Urinary bladder (tissue), 4 donors: Measurements from ENCODE around the gene LNPEP. TPM values are rescaled to one million over a fixed set of nuclear protein-coding genes. Genes with fewer than 3 reads are reported as not detected.

Experiments
- DNase-seq: peaks from one replicate; pipeline ENCODE4 v3.0.0-alpha.2; 2015; ENCODE audit errors: extremely low spot score
- H3K27ac ChIP-seq: one replicate; pipeline ENCODE4 v1.5.1; 2013; ENCODE audit warnings: low read depth, mild to moderate bottlenecking, moderate library complexity
- H3K36me3 ChIP-seq: one replicate; pipeline ENCODE4 v1.6.1; 2013; ENCODE audit warnings: mild to moderate bottlenecking, moderate library complexity; ENCODE audit not compliant: insufficient read depth
- H3K4me1 ChIP-seq: one replicate; pipeline ENCODE4 v1.6.1; 2013; ENCODE audit warnings: mild to moderate bottlenecking, moderate library complexity; ENCODE audit not compliant: insufficient read depth
- H3K4me3 ChIP-seq: one replicate; pipeline ENCODE4 v1.5.1; 2013; ENCODE audit warnings: low read depth, low read length
- WGBS: extraction: QIAGEN DNeasy Blood & Tissue Kit; methylation state at CpG from one replicate; pipeline ENCODE4 v1.1.7; 2013; 5-methylcytosine and 5-hydroxymethylcytosine counted together
- polyA plus RNA-seq: library from polyadenylated mRNA; stranded (reverse); fragments of 200-250 nt; gene quantifications from one replicate; pipeline ENCODE4 v1.2.3, GENCODE V29; 2013
- total RNA-seq: library from RNA; depleted of rRNA; stranded (reverse); fragments of >200 nt; gene quantifications from one replicate; pipeline ENCODE4 v1.2.3, GENCODE V29; 2014
- donor health status: healthy with polysubstance abuse.
- donor health status: healthy.

LNPEP gene
- total RNA-seq = 99.2 TPM
- 10.1 TPM for polyA plus RNA-seq

DNA sequence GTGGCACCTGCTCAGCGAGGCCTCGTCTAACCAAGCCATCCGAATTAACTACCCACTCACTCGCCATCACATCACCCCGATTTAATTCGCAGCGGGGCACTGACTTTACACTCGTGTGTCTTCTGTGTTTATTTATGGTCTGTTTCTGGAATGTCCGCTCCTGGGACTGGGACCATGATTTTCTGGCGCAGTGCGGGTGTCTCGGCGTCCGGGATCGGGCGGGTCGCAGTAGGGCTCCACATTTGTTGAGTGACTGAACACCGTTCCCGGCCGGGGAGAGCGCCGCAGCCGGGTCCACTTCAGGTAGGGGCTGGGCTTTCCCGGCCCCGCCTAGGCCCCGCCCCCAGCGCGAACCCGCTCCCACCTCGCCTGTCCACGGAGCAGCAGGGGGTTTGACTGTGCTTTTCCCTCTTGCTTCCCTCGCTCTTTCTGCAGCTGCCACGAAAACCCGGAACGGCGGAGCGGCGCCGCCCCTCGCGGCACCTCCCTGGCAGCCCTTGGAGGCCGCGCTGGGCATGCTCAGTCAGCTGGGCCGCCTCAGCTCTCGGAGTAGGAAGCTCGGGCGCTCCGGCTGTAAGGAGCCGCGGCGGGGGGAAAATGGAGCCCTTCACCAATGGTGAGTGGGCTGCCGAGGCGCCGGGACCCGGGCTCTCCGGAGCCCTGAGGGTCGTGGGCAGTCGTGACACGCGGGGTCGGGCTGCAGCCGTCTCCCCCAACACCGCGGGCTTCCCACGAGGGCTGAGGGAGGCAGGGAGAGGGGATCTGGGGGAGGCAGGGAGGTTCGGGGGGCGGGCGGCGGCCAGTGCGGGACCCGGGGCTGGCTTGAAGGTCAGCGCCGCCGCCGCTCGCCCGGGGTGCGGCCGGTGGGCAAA, at the start of gene LNPEP:
Gene LNPEP, plus strand, starts transcription at position 522 of the 872 bp plus-strand sequence. Its CDS starts 76 bp downstream, at position 598.
- Histone ChIP-seq H3K4me1 (peaks cover 2% of the 10 kb centered on the region), H3K4me3 (peak within 1 kb of the TSS; percentile 95), H3K36me3 (no peaks in the 10 kb centered on the region), H3K27ac (peak within 1 kb of the TSS; percentile 99)
- under 1% methylated on average over 79 of the region's 79 CpGs for WGBS
- peak; percentile 89 for DNase-seq

DNA sequence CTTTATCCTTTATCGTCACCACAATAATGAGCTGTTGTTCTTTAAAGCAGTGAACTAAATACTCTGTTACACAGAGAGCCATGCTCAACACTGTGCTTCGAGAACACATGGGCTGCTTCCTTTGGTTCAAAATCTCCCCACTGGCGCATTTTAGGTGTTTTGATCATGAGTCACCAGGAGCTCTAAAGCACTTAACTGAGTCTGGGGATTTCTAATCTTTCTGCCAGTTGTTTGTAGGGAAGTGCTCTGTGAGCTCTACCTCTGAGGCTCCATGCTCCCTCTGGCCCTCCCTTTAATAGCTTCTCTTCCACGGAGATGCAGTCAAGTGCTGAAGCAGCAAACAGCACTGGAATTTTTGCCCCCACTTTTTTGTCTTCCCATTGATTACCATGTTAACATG, 42.5 kb upstream of the LNPEP start:
- Histone ChIP-seq H3K4me3 (no peak overlapping the region), H3K4me1 (no peaks in the 10 kb centered on the region), H3K36me3 (peaks cover 3% of the 10 kb centered on the region), H3K27ac (no peak overlapping the region)
- DNase-seq = no peak
- WGBS = 75% methylated on average over 4 of the region's 4 CpGs

DNA sequence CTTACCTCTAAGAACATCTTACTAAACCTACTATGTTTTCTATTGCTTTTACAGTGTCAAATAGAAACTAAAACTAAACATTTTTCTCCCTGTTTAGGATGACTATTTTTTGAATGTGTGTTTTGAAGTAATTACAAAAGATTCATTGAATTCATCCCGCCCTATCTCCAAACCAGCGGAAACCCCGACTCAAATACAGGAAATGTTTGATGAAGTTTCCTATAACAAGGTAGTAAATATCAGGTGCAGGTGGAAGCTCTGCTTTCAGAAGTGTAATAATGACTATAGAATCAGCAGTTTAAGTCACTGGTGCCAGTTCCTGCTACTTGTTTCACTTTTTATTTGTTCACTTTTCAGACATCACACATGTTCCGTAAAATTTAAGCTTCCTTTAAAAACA, 39.6 kb upstream of the LNPEP start:
- Histone ChIP-seq H3K36me3 (no peaks in the 10 kb centered on the region), H3K27ac (no peak overlapping the region), H3K4me1 (no peaks in the 10 kb centered on the region), H3K4me3 (no peak overlapping the region)
- no peak for DNase-seq
- 81% methylated on average over 4 of the region's 4 CpGs for WGBS

DNA sequence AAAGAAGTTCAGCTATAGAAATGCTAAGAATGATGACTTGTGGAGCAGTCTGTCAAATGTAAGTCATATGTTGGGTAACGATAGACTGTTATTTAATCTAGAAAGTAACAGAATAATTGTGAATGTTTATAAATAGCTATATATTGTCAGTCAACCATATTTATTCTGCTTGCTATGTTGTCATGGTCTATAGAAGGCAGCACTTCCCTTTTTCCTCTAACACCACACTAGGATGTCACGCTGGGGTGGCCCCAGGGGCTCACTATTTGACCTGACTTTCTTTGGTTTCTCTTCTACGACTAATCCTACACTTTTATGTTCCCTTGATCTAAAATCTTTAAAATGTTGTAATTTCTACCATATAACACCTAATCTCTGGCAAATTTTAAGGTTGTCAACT, 39.1 kb upstream of the LNPEP start:
- no peaks in the 10 kb centered on the region for H3K4me1 ChIP-seq
- no peak overlapping the region for H3K4me3 ChIP-seq
- no peaks in the 10 kb centered on the region for H3K36me3 ChIP-seq
- H3K27ac ChIP-seq = no peak overlapping the region
- WGBS = 74% methylated on average over 3 of the region's 3 CpGs
- DNase-seq = no peak

DNA sequence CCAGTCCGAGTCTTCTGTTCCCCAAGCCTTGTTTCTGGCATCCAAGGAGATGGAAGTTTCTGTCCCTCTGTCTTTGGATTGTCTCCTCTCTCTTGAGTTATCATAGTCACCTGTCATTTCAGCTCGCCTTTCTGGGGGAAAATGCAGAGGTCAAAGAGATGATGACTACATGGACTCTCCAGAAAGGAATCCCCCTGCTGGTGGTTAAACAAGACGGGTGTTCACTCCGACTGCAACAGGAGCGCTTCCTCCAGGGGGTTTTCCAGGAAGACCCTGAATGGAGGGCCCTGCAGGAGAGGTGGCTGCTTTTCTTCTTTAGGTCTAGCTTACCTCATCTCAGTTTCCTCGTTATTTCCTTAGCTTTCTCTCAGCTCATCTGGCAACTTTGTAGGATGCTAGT, 34.5 kb upstream of the LNPEP start:
- Histone ChIP-seq H3K36me3 (no peaks in the 10 kb centered on the region), H3K27ac (no peak overlapping the region), H3K4me3 (no peak overlapping the region), H3K4me1 (no peaks in the 10 kb centered on the region)
- DNase-seq = no peak
- WGBS = 86% methylated on average over 6 of the region's 6 CpGs

DNA sequence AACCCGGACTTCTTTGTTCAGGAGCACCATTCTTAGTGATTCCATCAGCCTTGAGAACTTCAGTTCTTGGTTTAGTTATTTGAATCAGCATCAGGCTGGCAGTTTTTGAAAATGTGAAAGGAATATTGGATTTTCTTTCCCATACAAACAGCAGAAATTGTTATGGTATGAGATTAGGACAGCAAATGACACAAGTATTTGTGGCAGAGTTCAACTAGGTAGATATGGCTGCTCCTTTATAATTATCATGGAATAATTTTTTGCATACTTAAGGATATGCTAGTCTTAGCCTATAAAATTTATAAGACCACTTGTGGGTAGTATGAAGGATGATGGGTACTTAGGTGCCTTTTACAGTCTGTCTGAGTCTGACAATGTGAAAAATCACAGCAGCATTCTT, 34.0 kb upstream of the LNPEP start:
- no peaks in the 10 kb centered on the region for H3K36me3 ChIP-seq
- H3K4me1 ChIP-seq = no peaks in the 10 kb centered on the region
- 94% methylated on average over 1 of the region's 1 CpG for WGBS
- H3K27ac ChIP-seq = no peak overlapping the region
- DNase-seq = no peak
- no peak overlapping the region for H3K4me3 ChIP-seq

DNA sequence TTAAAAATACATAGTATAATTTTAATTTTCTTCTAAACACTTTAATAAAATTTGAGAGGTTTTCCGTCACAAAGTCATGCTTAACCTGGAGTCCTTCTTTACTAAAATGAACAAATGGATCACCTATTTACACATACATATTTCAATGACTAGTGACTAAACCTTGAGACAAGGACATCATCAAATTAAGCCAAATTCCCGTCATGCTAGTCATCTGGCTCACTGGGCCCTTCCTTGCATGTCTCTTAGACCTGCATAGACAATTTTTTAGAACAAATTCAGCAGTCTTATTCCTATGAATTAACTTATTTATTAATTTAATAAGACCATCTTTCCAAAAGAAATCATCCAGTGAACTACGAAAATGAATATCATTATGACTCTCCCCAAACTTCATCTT, 33.0 kb upstream of the LNPEP start:
- 96% methylated on average over 3 of the region's 3 CpGs for WGBS
- H3K36me3 ChIP-seq = no peaks in the 10 kb centered on the region
- H3K4me1 ChIP-seq = no peaks in the 10 kb centered on the region
- no peak overlapping the region for H3K27ac ChIP-seq
- DNase-seq = no peak
- no peak overlapping the region for H3K4me3 ChIP-seq

DNA sequence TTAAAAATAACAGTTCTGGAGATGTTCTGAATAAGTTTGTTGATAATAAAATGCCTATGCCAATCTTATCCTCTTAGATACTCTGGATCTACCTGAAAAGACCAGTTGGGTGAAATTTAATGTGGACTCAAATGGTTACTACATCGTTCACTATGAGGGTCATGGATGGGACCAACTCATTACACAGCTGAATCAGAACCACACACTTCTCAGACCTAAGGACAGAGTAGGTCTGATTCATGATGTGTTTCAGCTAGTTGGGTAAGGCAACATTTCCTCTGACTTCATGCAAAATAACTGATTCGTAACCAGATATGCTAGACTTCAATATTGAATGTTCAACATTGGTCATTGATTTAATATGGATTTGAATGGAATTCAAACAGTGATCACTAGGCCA, 32.6 kb upstream of the LNPEP start:
- no peak for DNase-seq
- 98% methylated on average over 2 of the region's 2 CpGs for WGBS
- Histone ChIP-seq H3K27ac (no peak overlapping the region), H3K4me3 (no peak overlapping the region), H3K36me3 (no peaks in the 10 kb centered on the region), H3K4me1 (no peaks in the 10 kb centered on the region)

DNA sequence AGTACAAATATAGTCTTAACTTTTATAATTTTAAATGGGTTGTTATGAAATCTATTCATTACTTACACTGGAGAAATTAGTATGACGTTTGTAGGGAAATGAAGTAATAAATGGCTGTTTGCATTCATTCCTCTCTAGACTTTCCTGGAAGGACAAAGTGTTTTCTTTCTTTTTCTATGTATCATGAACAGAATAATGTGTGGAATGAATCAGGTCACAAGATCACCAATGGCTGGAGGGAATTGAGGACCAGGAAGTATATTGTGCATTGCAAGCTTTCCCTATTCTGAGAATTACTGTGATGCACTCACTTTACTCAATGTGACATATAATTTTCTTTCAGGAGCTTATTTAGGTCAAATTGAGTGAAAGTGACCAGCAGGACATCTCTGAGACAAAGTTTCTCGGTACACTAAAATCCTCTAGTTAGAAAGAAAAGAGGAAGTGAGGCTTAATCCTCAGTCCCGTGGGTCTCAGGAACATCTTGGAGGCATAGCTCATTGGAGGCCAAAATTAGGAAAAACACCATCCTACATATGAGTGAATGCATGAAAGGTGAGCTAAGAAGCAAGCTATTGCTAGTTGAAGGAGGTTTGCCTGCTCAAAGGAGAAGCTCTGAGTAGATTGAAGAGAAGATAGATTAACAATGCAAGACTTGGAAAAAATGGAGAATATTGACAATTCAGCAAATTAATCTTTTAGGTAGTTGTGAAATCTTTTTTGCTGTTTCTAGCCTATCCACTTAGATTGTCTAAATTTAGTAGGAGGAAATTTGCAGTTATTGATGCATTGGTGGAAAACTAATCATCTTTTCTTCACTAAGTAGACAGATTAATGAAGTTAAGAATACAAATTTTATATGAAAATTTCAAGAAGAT, 31.6 kb upstream of the LNPEP start:
- Histone ChIP-seq H3K27ac (no peak overlapping the region), H3K4me3 (no peak overlapping the region), H3K4me1 (no peaks in the 10 kb centered on the region), H3K36me3 (no peaks in the 10 kb centered on the region)
- DNase-seq = no peak
- 67% methylated on average over 3 of the region's 3 CpGs for WGBS

DNA sequence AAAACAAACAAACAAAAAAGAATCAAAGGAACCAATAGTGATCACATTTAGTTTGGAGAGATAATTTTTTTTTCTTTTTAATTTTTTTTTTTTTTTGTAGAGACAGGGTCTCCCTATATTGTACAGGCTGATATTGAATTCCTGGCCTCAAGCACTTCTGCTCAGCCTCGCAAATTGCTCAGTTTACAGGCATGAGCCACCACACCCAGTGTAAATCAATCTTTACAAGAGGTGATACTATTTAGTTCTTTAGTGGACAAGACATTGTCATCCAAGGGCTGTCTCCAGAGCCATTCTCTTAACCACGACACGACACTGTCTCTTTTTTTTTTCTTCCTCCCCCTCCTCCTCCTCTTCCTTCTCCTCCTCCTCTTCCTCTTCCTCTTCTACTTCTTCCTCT, 30.0 kb upstream of the LNPEP start:
- Histone ChIP-seq H3K27ac (no peak overlapping the region), H3K36me3 (no peaks in the 10 kb centered on the region)
- 93% methylated on average over 3 of the region's 3 CpGs for WGBS

DNA sequence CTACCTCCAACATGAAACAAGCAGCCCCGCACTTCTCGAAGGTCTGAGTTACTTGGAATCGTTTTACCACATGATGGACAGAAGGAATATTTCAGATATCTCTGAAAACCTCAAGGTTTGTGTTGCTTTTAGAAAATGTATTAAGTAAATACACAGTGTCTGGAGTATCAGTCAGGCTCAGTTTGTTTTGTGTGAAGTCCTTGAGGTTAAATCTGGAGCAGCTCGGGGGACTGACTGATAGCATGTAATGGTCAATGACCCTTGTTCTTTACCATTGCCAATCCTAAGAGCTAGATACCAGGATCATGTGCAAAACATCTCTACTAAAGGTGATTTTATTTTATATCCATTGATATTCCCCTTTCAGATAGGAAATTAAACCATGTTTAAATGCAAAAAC, 26.9 kb upstream of the LNPEP start:
- no peaks in the 10 kb centered on the region for H3K4me1 ChIP-seq
- H3K27ac ChIP-seq = no peak overlapping the region
- H3K36me3 ChIP-seq = no peaks in the 10 kb centered on the region
- no peak for DNase-seq
- H3K4me3 ChIP-seq = no peak overlapping the region
- WGBS = 88% methylated on average over 4 of the region's 4 CpGs

More for the DNA sequence above, 30.0 kb upstream of the LNPEP start:
- Histone ChIP-seq H3K4me3 (no peak overlapping the region), H3K4me1 (no peaks in the 10 kb centered on the region)
- DNase-seq = no peak

DNA sequence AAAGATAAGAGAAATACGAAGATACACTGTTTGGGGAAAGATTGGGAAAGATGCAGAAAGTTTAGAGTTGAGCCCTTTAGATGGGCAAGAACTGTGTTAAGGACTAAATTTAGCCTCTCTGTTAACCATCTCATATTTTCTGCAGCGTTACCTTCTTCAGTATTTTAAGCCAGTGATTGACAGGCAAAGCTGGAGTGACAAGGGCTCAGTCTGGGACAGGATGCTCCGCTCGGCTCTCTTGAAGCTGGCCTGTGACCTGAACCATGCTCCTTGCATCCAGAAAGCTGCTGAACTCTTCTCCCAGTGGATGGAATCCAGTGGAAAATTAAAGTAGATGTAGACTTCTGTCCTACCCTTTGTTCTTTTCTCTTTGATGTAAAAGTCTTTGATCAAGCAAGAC, 26.4 kb upstream of the LNPEP start:
- no peak for DNase-seq
- Histone ChIP-seq H3K4me3 (no peak overlapping the region), H3K4me1 (no peaks in the 10 kb centered on the region), H3K36me3 (no peaks in the 10 kb centered on the region), H3K27ac (no peak overlapping the region)
- 90% methylated on average over 4 of the region's 4 CpGs for WGBS

DNA sequence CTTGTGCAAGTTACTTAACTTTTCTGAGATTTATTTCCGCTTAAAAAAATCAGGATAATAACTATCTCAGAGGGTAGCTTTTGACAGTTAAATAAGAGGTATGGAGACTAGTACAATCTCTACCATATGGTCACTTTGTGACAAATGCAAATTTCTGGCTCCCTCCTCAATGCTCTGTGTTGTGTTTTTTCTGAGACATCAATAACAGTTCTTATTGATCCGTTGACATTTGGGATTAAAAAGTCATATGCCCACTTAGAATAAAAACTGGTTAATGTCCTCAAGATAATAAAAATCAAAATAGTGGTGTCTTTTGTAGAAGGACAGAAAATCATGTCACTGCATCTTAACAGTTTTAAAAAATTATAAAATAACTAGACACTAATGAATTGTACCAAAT, 24.7 kb upstream of the LNPEP start:
- H3K4me3 ChIP-seq = no peak overlapping the region
- DNase-seq = no peak
- 96% methylated on average over 2 of the region's 2 CpGs for WGBS
- H3K27ac ChIP-seq = no peak overlapping the region
- no peaks in the 10 kb centered on the region for H3K4me1 ChIP-seq
- H3K36me3 ChIP-seq = no peaks in the 10 kb centered on the region

DNA sequence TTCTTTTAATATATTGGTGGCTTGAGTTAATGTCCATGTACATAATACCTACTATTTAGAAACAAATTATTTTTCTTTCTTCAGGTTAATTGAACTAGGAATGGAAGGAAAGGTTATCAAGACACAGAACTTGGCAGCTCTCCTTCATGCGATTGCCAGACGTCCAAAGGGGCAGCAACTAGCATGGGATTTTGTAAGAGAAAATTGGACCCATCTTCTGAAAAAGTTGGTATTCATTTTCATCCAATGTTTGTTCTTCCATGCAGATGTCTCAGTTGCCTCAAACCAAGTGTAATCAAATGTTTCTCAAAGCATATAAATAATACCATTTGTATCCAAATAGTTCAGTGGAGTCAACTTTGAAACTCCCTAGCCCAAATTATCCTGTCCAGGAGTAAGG, 22.6 kb upstream of the LNPEP start:
- Histone ChIP-seq H3K36me3 (peaks cover 2% of the 10 kb centered on the region), H3K4me3 (no peak overlapping the region), H3K4me1 (no peaks in the 10 kb centered on the region), H3K27ac (no peak overlapping the region)
- 85% methylated on average over 2 of the region's 2 CpGs for WGBS
- no peak for DNase-seq
